ENCODE measurements around the gene PHLDA3. TPM values are rescaled to one million over a fixed set of nuclear protein-coding genes. Genes with fewer than 3 reads are reported as not detected.

The PHLDA3 gene
- total and polyA plus RNA-seq, 2 of the 13 experiments (the other 11 are each of a cell fraction or from before 2014, with no cell fraction given) = 16.7 to 33.6 TPM

DNA sequence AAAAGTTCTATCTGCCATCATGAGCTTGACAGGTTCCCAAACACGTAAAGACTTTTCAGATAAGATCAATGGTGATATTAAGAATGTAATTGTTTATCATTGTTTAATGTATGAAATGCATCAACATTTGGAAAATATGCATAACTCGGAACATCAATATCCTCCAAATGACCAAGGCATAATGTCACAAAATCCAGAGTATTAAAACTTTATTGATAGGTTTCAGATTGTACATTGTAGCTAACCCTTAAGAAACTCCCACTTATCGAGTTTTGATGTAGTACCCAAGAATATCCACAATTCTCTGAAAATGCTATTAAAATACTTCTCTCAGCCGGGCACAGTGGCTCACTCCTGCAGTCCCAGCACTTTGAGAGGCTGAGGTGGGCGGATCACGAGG is 35.4 kb downstream of the PHLDA3 start:
- Histone ChIP-seq H4K20me1 (ENCODE audit: insufficient read depth, low read length) (no peaks in the 10 kb centered on the region), H3K36me3 (replicated peaks in 1 of 2; ENCODE audit: control insufficient read depth in 1 of 2, insufficient read depth in 2 of 2, low read length in 2 of 2) (no peaks in the 10 kb centered on the region), H3K4me2 (ENCODE audit: low read depth, low read length) (no peak overlapping the region), H3K27ac (ENCODE audit: extremely low read length, insufficient read depth, low read length) (no peak overlapping the region), H3K79me2 (ENCODE audit: insufficient read depth, low read length) (no peaks in the 10 kb centered on the region), H3K4me3 (replicated peaks in 1 of 3; ENCODE audit: insufficient read depth in 1 of 3, low read depth in 2 of 3, low read length in 3 of 3) (no peak overlapping the region), H3K9ac (ENCODE audit: insufficient read depth, low read depth, low read length) (no peak overlapping the region), H2AFZ (ENCODE audit: low read length) (no peak overlapping the region), H3K9me3 (ENCODE audit: low read length) (no peaks in the 10 kb centered on the region), H3K4me1 (ENCODE audit: insufficient read depth, low read length) (peaks cover 8% of the 10 kb centered on the region; the same call in 1 of the 2 replicates), H3K27me3 (ENCODE audit: control insufficient read depth in 1 of 2, insufficient read depth in 2 of 2, low read length in 2 of 2) (peaks cover 4 to 29% of the 10 kb centered on the region in 2 experiments; a peak in 3 of 5 replicates)
- ChIA-PET POLR2A (no interaction called here), CTCF (ENCODE audit: low intra/inter-chr PET ratio, low total read pairs) (no interaction called here)
- in situ Hi-C loops (cut with HindIII; ENCODE audit: extremely low pct_ligation_motif_present, low pct_unique_long_range_greater_than_20kb) = no loop called here
- intact Hi-C loops (cut with micrococcal nuclease; ENCODE audit: unreplicated experiment) = no loop called here
- FAIRE-seq (no peak), ATAC-seq (no peak), DNase-seq (ENCODE audit: low spot score) (no peak)
- 6% methylated on average over 6 of the region's 6 CpGs for WGBS (ENCODE audit: low lambda C conversion rate)
- TF ChIP-seq EED (CRISPR knock-in tag; IDR thresholded peaks at IDR 0.05) (no peak), MAFK (conservative IDR thresholded peaks at IDR 0.05 in 1 of 2, IDR thresholded peaks at IDR 0.05 in 1 of 2; ENCODE audit: low read length in 2 of 2) (no peak), ZMYM3 (CRISPR knock-in tag; IDR thresholded peaks at IDR 0.05) (no peak), ZNF496 (CRISPR knock-in tag; IDR thresholded peaks at IDR 0.05; ENCODE audit: insufficient replicate concordance) (no peak)
- no TSS peak for BruUV-seq (replicated peaks)

GRCh38 chr1:201430776-201431175 is 38.2 kb downstream of the PHLDA3 start:
- CTCF ChIA-PET (ENCODE audit: low intra/inter-chr PET ratio, low total read pairs) = no interaction called here
- intact Hi-C loops (cut with micrococcal nuclease; ENCODE audit: unreplicated experiment) = no loop called here
- DNase-seq (ENCODE audit: low spot score) = no peak

More at GRCh38 chr1:201430776-201431175, 38.2 kb downstream of the PHLDA3 start:
- BruUV-seq (replicated peaks) = no TSS peak
- ATAC-seq (no peak), FAIRE-seq (no peak)
- Histone ChIP-seq H3K9me3 (ENCODE audit: low read length) (no peaks in the 10 kb centered on the region), H4K20me1 (ENCODE audit: insufficient read depth, low read length) (no peaks in the 10 kb centered on the region), H2AFZ (ENCODE audit: low read length) (no peak overlapping the region), H3K4me3 (replicated peaks in 1 of 3; ENCODE audit: insufficient read depth in 1 of 3, low read depth in 2 of 3, low read length in 3 of 3) (no peak overlapping the region), H3K27me3 (ENCODE audit: control insufficient read depth in 1 of 2, insufficient read depth in 2 of 2, low read length in 2 of 2) (peaks cover 7 to 46% of the 10 kb centered on the region in 2 experiments; a peak in 4 of 5 replicates), H3K79me2 (ENCODE audit: insufficient read depth, low read length) (no peaks in the 10 kb centered on the region), H3K4me2 (ENCODE audit: low read depth, low read length) (no peak overlapping the region), H3K36me3 (replicated peaks in 1 of 2; ENCODE audit: control insufficient read depth in 1 of 2, insufficient read depth in 2 of 2, low read length in 2 of 2) (no peaks in the 10 kb centered on the region), H3K4me1 (ENCODE audit: insufficient read depth, low read length) (peaks cover 4% of the 10 kb centered on the region; the same call in 1 of the 2 replicates), H3K27ac (ENCODE audit: extremely low read length, insufficient read depth, low read length) (no peak overlapping the region), H3K9ac (ENCODE audit: insufficient read depth, low read depth, low read length) (no peak overlapping the region)
- TF ChIP-seq ZNF709 (CRISPR knock-in tag; IDR thresholded peaks at IDR 0.05) = no peak
- no peak for TF ChIP-seq GFI1 (CRISPR knock-in tag; IDR thresholded peaks at IDR 0.05; ENCODE audit: borderline replicate concordance)
- TF ChIP-seq ZNF7 (CRISPR knock-in tag; IDR thresholded peaks at IDR 0.05) = no peak
- TF ChIP-seq NR2F6 (IDR thresholded peaks at IDR 0.05) = no peak
- no peak for TF ChIP-seq NR2F6 (CRISPR knock-in tag; IDR thresholded peaks at IDR 0.05)
- TF ChIP-seq KMT2B (CRISPR knock-in tag; IDR thresholded peaks at IDR 0.05) = no peak
- POLR2A ChIA-PET = no interaction called here
- 7% methylated on average over 2 of the region's 4 CpGs for WGBS (ENCODE audit: low lambda C conversion rate)
- in situ Hi-C loops (cut with HindIII; ENCODE audit: extremely low pct_ligation_motif_present, low pct_unique_long_range_greater_than_20kb) = no loop called here
